Measurements from ENCODE around the gene MRPS10.
"Not testable (repeated sequence)": the region's sequence is repeated elsewhere in the genome, so short reads cannot be mapped to it uniquely, and the experiment has no call there.

Gene MRPS10

GRCh38 chr6:42199106-42199981, 18.3 kb downstream of the MRPS10 start:
- peak; percentile 23 for DNase-seq (ENCODE audit: extremely low read depth, low read depth)
- TF ChIP-seq CTCF (IDR thresholded peaks at IDR 0.05; ENCODE audit: low read depth, low read length): no peak

GRCh38 chr6:42197555-42198362, 19.9 kb downstream of the MRPS10 start:
- TF ChIP-seq CTCF (IDR thresholded peaks at IDR 0.05; ENCODE audit: low read depth, low read length): no peak; the same call in 1 of the 2 replicates
- DNase-seq (ENCODE audit: extremely low read depth, low read depth): no peak

GRCh38 chr6:42195415-42195814, 22.2 kb downstream of the MRPS10 start:
- no peak for DNase-seq (ENCODE audit: extremely low read depth, low read depth)
- no peak for TF ChIP-seq CTCF (IDR thresholded peaks at IDR 0.05; ENCODE audit: low read depth, low read length)

GRCh38 chr6:42194056-42194455, 23.6 kb downstream of the MRPS10 start:
- no peak for DNase-seq (ENCODE audit: extremely low read depth, low read depth)
- no peak for TF ChIP-seq CTCF (IDR thresholded peaks at IDR 0.05; ENCODE audit: low read depth, low read length)

- no peak for DNase-seq (ENCODE audit: extremely low read depth, low read depth)
- no peak for TF ChIP-seq CTCF (IDR thresholded peaks at IDR 0.05; ENCODE audit: low read depth, low read length)
Observed at GRCh38 chr6:42193491-42193894, 24.2 kb downstream of the MRPS10 start.

GRCh38 chr6:42192385-42192784, 25.3 kb downstream of the MRPS10 start:
- not testable (repeated sequence) for DNase-seq (ENCODE audit: extremely low read depth, low read depth)

GRCh38 chr6:42190554-42191183, 27.0 kb downstream of the MRPS10 start:
- DNase-seq (ENCODE audit: extremely low read depth, low read depth): peak; percentile 19
- TF ChIP-seq CTCF (IDR thresholded peaks at IDR 0.05; ENCODE audit: low read depth, low read length): no peak
